C1 segment of cervical spinal cord (tissue), 14 donors: Measurements from ENCODE around the gene TRPM5.

ENCODE experiments used
- DNase-seq, 14 donors: peaks; one replicate each; lab custom pipeline; 2025; lab: John Stamatoyannopoulos, UW

Gene TRPM5

DNA sequence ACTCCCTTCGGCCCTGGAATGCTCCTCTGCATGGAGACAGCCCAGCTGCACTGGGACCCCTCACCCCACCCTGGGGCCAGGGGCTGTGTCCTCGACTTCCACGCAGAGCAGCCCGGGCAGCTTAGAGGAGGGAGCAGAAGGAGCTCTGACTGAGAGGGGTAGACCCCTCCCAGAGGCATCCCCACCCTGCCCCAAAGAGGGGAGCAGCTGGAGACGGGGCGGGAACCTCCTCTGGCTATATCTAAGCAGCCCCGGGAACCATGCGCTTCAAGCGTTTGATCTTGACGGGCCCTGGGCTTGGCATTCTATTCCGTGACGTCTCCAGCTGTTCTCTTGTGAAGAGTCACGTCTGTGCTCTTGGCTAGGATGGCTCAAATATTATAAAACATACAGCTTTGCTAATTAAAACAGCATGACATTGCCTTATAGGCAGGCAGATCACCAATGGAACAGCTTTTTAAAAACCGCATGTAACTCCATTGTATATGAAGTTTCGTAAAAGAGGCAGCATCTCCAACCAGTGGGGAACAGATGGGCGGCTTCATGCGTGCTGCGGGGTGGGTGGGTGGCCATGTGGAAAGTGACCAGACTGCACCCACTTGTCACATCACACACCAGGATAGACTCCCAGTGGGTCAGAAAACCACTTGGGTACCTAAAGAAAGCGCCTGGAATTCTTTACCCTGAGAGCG is 8.2 kb upstream of the TRPM5 start:
- DNase-seq = no peak

DNA sequence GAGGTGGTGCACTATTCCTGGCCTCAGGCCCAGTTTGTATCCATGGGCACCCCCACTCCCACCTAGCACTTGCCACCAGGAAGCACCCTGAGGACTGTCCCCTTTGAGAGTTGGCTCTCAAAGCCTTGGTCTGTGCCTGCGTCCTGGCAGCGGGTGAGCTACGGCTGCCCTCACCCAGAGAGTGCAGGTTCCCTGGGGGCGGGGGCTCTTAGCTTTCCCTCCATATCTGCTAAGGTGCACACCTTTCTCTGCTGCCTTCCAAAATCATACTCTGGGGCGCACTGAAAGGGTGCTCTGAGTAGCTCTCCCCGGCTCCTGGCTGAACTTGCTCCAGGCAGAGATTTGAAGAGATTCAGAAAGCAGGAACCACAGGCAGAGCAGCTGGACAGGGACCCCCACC is 7.6 kb upstream of the TRPM5 start:
- no peak for DNase-seq

GRCh38 chr11:2451336-2451735 is 7.0 kb upstream of the TRPM5 start:
- DNase-seq = no peak

DNA sequence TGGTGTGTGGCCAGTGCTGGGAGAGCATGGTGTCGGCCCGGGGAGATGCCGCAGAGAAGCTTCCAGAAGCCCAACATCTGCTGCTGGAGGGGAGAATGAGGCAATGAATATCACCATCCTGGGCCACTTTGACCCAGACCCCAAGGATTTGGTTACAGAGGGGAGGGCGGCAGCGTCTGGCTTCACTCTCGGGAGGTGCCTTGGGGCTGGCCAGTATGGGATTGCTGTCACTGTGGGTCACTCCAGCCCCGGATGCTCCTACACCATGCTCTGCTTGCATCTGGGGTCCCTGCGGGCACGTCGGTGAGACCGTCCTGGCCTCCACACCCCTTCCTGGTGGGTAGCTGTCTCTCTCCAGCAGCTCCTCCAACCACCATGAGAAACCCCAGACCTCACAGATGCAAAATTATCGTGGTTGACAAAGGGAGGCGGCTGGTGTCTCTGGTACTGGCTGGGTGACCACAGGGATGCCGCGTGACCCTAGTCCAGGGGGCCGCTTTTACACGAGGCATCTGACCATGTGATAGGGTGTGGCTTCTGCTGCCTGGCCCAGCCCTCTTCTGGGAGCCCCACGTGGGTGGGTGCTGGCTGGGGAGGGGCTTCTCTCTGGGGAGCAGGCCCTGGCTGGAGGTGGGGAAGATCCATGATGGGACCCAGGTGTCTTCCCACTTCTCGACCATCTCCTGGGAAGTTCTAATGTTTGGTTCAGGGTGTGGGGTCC is 6.2 kb upstream of the TRPM5 start:
- DNase-seq = no peak

DNA sequence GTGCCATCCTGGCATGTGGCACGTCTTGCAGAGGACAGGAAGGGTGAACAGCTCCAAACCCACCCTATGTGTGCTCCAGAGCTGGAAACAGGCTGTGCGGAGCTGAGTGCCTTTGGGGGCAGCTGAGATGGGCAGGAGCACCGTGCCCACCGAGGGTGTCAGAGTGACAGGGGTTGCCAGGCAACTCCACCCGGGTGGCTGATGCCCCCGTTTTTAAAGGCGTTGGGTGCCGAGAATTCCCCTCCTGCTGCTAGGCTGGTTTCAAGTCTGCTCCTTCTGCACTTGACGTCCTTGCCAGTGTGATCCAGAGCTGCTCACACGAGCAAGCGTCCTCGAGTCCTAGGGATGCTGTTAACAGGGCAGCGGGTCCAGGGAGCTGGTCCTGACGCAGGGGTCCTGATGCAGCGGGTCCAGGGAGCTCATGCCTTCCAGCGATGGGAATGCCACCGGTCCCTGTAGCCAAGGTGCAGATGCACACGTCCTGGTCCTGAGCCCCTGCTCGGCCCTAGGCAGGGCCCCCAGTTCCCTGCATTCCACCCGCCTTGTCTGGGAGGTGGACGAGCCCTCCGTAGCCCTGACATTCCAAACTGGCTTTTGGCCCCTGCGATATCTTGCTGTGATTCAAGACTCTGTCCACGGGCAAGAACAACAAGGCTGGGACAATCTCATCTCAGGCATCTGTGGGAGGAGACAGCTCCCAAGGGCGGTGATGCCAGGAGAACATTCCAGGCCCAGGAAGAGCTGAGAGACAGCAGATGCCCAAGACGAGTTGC is 5.4 kb upstream of the TRPM5 start:
- no peak for DNase-seq

GRCh38 chr11:2448661-2449547 is 4.6 kb upstream of the TRPM5 start:
- no peak for DNase-seq

- no peak for DNase-seq
Measured at GRCh38 chr11:2447951-2448650, 3.8 kb upstream of the TRPM5 start.

DNA sequence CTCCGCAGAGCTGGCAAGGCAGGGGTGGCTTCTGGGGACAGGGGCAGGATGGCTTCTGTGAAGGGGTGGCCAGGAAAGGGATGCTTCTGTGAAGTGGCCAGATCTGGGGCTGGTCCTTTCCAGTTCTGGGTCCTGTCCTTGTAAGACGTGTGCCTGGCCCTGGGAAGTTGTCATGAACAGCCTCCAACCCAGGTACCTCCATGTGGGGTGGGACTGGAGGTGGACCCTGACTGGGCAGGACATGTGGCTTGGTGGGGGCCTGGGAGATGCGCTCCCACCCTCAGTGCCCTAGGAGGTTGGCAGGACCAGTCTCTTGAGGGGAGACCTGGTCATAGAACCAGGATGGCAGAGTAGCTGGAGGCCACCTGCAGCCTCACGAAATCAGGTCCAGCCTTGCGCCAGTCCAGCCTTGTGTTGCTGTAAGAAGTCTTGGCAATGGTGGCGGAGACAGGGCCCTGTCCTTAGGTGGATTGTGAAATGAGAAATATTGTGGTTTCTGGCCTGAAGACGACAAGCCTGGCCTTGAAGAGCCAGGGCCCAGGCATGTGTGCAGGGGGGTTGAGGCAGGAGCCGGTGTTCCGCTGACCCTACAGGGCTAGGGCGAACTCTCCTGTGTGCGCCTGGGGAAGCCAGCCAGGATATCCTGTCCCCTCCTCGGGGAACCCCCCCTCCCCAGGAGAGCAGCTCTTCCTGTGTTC is 3.1 kb upstream of the TRPM5 start:
- DNase-seq = no peak

DNA sequence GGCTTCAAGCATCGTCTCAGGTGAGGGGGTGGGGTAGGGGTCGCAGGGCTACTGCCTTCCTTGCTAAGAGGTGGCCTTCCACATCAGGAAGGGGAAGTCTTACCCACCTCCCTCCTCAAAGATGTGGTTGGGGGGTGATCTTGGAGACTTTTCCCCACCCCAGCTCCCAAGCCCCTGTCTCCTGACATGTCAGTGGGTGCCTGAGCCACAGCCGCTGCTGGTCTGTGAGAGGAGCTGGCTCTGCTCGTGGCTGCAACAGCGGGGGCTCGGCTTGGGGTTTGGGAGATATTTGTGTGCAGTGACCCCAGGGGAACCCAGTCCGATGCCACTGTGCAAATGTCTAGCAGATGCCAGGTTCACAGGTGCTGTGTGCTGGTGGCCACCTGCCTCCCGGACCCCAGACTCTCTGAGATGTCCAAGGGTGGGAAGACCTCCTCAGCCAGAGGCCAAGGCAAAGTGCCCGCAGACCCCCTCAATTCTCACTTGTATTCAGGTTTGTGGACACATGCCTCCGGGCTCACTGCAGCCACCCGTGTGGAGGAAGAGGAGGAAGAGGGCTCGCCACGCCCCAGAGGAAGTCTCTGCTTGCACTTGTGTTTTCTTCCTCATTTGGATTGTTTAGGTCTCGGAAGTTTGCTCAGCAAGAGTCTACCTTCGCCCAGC is 2.4 kb upstream of the TRPM5 start:
- DNase-seq = no peak

DNA sequence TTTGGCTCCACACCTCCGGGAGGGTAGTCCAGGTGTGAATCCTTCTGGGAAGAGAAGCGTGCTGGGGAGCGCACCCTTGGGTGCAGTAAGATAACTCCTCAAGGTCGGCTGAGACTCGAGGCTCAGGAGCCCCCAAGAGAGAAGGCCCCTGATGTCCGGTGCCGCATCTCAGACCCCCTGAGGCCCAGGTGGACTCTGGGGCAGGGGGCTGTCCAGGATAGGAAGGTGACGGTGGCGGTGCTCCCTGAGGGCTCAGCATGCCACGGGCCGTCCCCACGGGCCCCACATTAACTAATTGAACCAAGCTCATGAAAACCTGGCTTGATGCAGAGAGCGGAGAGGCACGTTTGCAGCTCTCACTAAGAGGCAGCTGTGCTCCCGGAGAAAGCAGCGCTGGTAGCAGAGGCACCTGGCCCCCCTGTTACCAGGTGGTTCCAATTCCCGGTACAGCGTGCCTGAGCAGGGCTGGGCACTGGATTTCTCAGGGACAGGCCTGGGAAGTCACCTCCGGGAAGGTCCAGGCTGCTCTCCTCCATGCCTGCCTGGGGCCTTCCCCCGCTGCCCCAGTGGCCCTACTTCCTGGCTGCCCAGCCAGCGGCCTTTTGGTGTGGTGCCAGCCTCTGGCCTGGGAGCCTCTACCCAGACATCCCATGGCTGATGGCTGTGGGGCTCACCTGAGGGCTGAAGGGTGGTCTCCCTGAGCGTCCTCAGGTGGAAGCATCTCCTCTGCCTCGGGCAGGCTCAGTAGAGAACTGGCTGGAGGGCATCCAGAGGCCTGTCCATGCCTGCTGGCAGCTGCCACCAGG is 1.6 kb upstream of the TRPM5 start:
- DNase-seq = no peak

DNA sequence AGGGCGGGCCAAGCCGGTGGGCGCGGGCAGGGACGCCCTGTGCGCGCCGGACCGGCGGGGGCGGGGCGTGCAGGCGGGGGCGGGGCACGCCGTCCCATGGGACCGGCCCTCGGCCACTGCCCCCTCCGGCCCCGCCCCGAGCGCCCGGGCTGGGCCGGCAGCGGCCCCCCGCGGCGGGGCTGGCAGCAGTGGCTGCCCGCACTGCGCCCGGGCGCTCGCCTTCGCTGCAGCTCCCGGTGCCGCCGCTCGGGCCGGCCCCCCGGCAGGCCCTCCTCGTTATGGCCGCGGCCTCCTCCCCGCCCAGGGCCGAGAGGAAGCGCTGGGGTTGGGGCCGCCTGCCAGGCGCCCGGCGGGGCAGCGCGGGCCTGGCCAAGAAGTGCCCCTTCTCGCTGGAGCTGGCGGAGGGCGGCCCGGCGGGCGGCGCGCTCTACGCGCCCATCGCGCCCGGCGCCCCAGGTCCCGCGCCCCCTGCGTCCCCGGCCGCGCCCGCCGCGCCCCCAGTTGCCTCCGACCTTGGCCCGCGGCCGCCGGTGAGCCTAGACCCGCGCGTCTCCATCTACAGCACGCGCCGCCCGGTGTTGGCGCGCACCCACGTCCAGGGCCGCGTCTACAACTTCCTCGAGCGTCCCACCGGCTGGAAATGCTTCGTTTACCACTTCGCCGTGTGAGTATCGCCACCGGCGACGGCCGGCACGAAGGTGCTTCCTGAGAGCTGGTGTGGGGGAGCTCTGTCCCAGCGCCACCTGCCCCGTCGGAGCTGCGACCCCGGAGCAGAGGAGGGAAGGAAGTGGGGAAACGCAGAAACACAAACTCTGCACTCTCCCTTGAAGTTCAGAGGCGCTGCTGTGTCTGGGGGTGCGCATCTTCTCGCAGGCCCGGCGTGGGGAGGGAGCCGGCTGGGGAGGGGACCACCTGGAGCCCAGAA is 769 bp upstream of the TRPM5 start, which contains the start of gene KCNQ1:
TSS of gene KCNQ1 (plus strand) at position 188 of the 925 bp plus-strand sequence. CDS start at position 279, 91 bp downstream.
- peak in 1 of 14 donors; percentile 29 for DNase-seq

DNA sequence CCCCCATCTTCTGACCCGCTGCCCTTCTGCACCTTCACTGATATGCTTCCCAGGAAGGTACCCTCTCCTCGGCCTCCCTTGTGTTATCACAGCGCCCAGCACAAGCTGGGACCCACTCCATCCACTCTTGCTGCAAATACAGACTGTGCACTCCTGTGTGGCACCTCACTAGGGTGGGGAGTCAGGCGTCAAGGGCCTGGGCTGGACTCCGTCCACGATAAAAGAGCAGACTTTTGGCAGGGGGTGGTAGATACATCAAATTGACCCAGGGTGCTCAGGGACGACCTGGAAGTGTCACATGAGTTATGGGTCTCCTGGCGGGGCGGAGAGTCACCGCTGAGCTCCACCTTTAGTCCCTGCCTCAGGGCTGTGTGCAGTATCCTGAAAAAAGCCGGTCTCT is 908 bp downstream of the TRPM5 start:
- no peak for DNase-seq

DNA sequence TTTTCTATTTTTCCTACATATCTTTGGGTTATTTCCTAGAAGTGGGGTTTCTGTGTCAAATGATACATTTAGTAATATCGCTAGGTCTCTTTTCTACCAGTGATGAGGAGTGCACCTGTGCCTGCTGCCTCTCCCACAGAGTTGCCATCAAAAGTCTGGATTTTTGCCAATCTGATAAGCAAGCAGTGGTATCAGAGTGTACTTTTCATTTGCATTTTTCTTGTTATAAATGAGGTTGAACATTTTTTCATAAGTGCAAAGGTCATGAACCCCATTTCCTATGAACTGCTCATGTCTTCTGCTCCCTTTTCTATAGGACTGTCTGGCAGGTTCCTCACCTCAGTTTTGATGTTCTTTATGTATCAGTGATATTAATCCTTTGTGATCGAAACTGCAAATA is 1.7 kb downstream of the TRPM5 start:
- no peak for DNase-seq

DNA sequence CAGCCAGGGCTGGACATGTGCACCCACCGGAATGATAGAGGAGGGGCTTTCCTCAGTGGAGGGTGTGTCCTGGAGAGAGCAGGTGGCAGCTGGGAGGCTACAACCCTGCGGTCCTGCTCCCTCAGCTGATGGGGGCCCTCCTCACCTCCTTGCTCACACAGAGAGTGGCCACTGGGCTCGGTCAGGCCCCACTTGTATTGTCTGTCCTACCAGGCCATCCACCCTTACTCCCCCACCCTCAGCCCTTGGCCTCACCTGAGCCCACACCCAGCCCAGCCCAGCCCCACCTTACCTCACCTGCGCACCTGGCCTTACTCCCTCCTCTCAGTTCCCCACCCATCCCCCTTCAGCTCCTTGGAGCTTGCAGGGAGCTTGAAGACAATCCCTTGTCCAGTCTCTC is 3.1 kb downstream of the TRPM5 start:
- no peak for DNase-seq

DNA sequence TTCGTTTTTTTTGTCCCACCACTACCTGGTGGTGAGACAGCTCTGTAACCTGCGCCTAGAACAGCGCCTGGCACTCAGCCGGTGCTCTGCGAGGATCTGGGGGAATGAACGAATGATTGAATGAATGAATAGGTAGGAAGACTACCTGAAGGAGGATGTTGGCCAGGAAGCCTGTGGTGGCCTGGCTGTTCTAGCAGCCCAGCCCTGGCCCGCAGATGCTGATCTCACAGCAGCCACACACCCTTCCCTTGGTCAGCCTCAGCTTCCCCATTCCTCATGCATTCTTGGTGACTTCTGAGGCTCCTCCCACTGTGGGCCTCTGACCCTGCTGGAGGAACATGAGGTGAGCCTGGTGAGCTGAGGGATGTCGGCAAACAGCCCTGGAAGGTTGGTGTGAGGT is 3.7 kb downstream of the TRPM5 start:
- no peak for DNase-seq

GRCh38 chr11:2439820-2440219 is 4.5 kb downstream of the TRPM5 start:
- DNase-seq = no peak

- no peak for DNase-seq
Measured at GRCh38 chr11:2437516-2437915, 6.8 kb downstream of the TRPM5 start.

GRCh38 chr11:2436521-2437031 is 7.7 kb downstream of the TRPM5 start:
- DNase-seq = no peak
